RWPE1 (cell line): Measurements from ENCODE around the gene MUC5AC.

Experiments used
- CTCF ChIA-PET: fragments of 350-600 bp; sonication (Branson Sonifier 250); formaldehyde crosslinking; extraction: SDS; loops from one replicate; lab custom pipeline; 2021; lab: Yijun Ruan, JAX
- POLR2A ChIA-PET: fragments of 400-600 bp; formaldehyde crosslinking; extraction: SDS; loops from one replicate; lab custom pipeline; 2020; ENCODE audit warnings: antibody characterized with exemption; ENCODE audit not compliant: low non-redundant PET; lab: Yijun Ruan, JAX
- DNase-seq: peaks from one replicate; pipeline ENCODE4 v3.0.0; 2012; ENCODE audit warnings: low spot score
- H3K27ac ChIP-seq: fragments of 450-650 bp; 2 replicates; pipeline ENCODE4 v1.5.1; 2017
- TF ChIP-seq, protein P1 (sequence below): fragments of 450-650 bp; conservative IDR thresholded peaks from 2 replicates; pipeline ENCODE4 v1.5.1; 2017; ENCODE audit warnings: low read depth, mild to moderate bottlenecking

MUC5AC gene

DNA sequence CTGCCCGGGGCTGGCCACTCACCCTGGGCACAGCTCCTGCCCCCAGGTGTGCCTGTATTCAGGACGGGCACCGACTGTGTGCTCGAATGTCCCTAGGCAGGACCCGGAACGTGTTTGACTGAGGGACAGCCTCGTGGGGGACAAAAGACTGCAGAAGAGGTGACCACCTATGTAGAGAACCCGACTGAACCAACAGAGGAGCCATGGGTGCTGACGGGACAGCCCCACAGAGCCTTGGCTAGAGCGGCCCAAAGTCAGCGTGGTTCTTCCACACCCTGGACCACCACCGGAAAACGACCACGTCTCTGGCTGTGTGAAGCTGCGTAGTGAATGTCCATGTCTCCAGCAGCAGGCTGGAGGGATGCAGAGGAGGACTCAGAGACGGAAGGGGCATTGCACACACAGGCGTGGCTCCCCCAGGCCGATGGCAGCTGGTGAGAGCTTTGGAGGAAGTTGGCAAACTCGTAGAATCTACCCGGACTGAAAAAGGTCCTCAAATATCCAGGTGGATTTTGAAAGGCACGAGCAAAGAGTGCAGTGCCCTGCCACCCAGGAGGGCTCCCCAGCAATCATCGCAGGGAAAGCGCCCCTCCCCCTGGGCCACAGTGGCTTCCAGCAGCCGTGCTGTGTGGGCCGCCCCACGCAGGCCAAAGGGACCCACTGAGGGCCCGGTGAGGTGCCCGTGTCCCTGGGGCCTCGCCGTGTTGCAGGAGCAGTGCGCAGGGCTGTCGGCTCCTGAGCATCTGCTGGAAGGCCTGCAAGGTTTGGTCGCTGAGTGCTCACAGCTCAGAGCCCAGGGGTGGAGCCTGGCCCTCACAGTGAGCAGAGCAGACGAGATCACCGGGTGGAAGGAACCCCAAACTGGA, 47.6 kb downstream of the MUC5AC start:
- no peak for DNase-seq
- TF ChIP-seq, protein P1, sequence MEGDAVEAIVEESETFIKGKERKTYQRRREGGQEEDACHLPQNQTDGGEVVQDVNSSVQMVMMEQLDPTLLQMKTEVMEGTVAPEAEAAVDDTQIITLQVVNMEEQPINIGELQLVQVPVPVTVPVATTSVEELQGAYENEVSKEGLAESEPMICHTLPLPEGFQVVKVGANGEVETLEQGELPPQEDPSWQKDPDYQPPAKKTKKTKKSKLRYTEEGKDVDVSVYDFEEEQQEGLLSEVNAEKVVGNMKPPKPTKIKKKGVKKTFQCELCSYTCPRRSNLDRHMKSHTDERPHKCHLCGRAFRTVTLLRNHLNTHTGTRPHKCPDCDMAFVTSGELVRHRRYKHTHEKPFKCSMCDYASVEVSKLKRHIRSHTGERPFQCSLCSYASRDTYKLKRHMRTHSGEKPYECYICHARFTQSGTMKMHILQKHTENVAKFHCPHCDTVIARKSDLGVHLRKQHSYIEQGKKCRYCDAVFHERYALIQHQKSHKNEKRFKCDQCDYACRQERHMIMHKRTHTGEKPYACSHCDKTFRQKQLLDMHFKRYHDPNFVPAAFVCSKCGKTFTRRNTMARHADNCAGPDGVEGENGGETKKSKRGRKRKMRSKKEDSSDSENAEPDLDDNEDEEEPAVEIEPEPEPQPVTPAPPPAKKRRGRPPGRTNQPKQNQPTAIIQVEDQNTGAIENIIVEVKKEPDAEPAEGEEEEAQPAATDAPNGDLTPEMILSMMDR, result no peak
- no peak overlapping the region for H3K27ac ChIP-seq
- CTCF ChIA-PET, result interaction anchor here (0.6 to 1.3 kb wide), 4 partner anchors 15 to 231 kb away, joined by 3 read pairs; no protein-coding TSS in a partner anchor
- POLR2A ChIA-PET, result no interaction called here

GRCh38 chr11:1205987-1206331, 48.2 kb downstream of the MUC5AC start:
- no peak for DNase-seq
- ChIA-PET POLR2A (no interaction called here), CTCF (interaction anchor here (0.6 to 1.2 kb wide), 2 partner anchors 24 to 230 kb away, joined by 3 read pairs; no protein-coding TSS in a partner anchor)
- no peak overlapping the region for H3K27ac ChIP-seq
- TF ChIP-seq, protein P1, result no peak

GRCh38 chr11:1206391-1207271, 48.9 kb downstream of the MUC5AC start:
- POLR2A ChIA-PET, result no interaction called here
- TF ChIP-seq, protein P1, result no peak
- CTCF ChIA-PET, result interaction anchor here (0.6 kb wide), 1 partner anchor 230 kb away, joined by 3 read pairs; no protein-coding TSS in a partner anchor
- H3K27ac ChIP-seq, result no peak overlapping the region
- no peak for DNase-seq

DNA sequence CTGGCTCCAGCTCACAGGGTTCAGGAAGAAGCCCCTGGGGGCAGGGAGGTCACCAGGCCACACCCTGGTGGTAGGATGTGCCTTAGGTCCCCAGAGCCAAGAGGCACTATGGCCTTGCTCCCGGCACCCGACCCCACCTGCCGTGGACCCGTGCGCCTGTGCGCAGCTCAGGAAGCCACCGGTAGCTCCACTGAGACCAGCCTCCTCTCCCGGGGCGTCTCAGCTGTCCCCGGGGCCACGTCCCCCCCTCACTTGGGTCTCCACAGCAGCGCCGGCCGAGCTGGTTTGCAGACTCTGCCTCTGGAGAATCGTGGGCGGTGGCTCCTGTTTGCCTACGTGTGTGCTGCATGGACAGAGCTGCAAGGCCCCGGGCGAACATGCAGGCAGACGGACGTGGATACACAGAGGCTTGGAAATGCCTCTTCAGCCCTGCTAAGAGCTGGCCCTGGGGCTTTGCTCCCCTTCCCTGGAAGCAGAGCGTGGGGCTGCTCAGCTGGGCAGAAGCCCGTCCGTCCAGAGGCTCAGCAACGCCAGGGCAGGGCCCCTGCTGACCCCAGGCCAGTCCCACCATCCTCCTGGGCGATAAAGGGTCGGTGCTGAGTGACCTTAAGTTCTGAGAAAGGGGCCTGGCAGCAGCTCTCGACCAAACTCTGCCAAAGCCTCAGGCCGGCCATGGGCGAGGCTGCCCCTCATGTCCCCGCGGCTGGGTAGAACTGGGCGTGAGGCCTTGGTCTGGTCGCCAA, 49.8 kb downstream of the MUC5AC start:
- TF ChIP-seq, protein P1, result no peak
- no peak for DNase-seq
- POLR2A ChIA-PET, result no interaction called here
- CTCF ChIA-PET, result interaction anchor here (0.6 kb wide), 1 partner anchor 332 kb away, joined by 4 read pairs; no protein-coding TSS in a partner anchor
- no peak overlapping the region for H3K27ac ChIP-seq

- CTCF ChIA-PET, result no interaction called here
- H3K27ac ChIP-seq, result no peak overlapping the region
- POLR2A ChIA-PET, result no interaction called here
- DNase-seq, result no peak
- TF ChIP-seq, protein P1, result no peak
Observed at GRCh38 chr11:1208144-1208393, 50.3 kb downstream of the MUC5AC start.
